ENCODE measurements around the gene TMEM167A. TPM values are rescaled to one million over a fixed set of nuclear protein-coding genes. Genes with fewer than 3 reads are reported as not detected.

The TMEM167A gene
- total and polyA plus RNA-seq, 2 donors (not counting 1 experiment from before 2014, with no cell fraction given) = 9.2 to 41.2 TPM

DNA sequence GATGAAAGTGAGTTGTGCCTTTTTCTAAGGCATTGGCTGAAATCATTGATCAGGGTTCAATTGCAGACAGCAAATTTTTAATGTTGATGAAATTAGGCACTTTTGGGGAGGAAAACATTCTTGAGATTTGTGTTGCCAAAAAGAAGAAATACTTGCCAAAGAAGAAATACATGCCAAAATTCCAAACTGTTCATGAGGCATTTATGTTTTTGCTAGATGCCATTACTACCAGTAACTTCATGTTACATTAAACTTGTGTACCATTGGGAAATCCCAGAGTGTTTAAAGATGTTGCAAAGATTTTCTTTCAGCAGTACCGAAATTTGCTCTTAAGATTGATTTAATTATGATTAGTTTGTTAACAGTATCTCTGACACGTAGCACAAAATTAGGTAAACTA is 7.1 kb upstream of the TMEM167A start:
- no peak overlapping the region for H3K27ac ChIP-seq (ENCODE audit: low read length in 2 of 2)
- intact Hi-C loops (cut with micrococcal nuclease) = no loop called here
- H3K27me3 ChIP-seq (replicated peaks in 1 of 4; ENCODE audit: control extremely low read depth in 1 of 4, control insufficient read depth in 3 of 4, insufficient read depth in 4 of 4, low read length in 3 of 4) = no peaks in the 10 kb centered on the region
- ChIA-PET POLR2A (no interaction called here), CTCF (interaction anchor here (1.3 kb wide), 1 partner anchor 10 kb away, joined by 3 read pairs; no protein-coding TSS in a partner anchor)
- H3K4me2 ChIP-seq (replicated peaks; ENCODE audit: low read depth, low read length, poor library complexity, severe bottlenecking) = no peak overlapping the region
- H3K9me3 ChIP-seq (ENCODE audit: control extremely low read depth in 1 of 3, control insufficient read depth in 2 of 3, insufficient read depth in 1 of 3, low read length in 2 of 3) = no peaks in the 10 kb centered on the region
- no peaks in the 10 kb centered on the region for H3K36me3 ChIP-seq (replicated peaks in 1 of 2; ENCODE audit: control extremely low read depth in 1 of 2, control insufficient read depth in 1 of 2, extremely low read depth in 1 of 2, insufficient read depth in 2 of 2, low read length in 1 of 2)
- H3K27ac Mint-ChIP-seq = no peak overlapping the region
- no peaks in the 10 kb centered on the region for H4K20me1 ChIP-seq (ENCODE audit: control insufficient read depth, insufficient read depth, low read length, poor library complexity, severe bottlenecking)
- no peak overlapping the region for H3K4me3 Mint-ChIP-seq
- H3K4me3 ChIP-seq (ENCODE audit: control extremely low read depth in 1 of 5, extremely low read depth in 1 of 5, insufficient read depth in 1 of 5, low read depth in 2 of 5, low read length in 4 of 5) = no peak overlapping the region
- no peaks in the 10 kb centered on the region for H3K27me3 Mint-ChIP-seq
- H3K9ac ChIP-seq (ENCODE audit: low read length) = no peak overlapping the region
- peaks cover 54% of the 10 kb centered on the region for H3K79me2 ChIP-seq (ENCODE audit: control insufficient read depth, insufficient read depth, low read length)
- H3K4me1 ChIP-seq (ENCODE audit: control insufficient read depth in 2 of 2, insufficient read depth in 2 of 2, low read length in 2 of 2) = no peaks in the 10 kb centered on the region
- TF ChIP-seq EZH2 (IDR thresholded peaks at IDR 0.05; ENCODE audit: borderline replicate concordance, insufficient read depth, low read depth, low read length, poor library complexity, severe bottlenecking) (no peak), CTCF (IDR thresholded peaks at IDR 0.05) (no peak)
- no peak overlapping the region for H2AFZ ChIP-seq (ENCODE audit: insufficient read depth, low read depth, low read length, poor library complexity, severe bottlenecking)
- H3K4me1 Mint-ChIP-seq = no peaks in the 10 kb centered on the region
- H3K9me3 Mint-ChIP-seq (ENCODE audit: insufficient read depth) = no peaks in the 10 kb centered on the region
- no peak for ATAC-seq (ENCODE audit: low read depth)
- no CpG with 5 or more reads among the region's 2 CpGs for WGBS (ENCODE audit: insufficient coverage)
- DNase-seq = no peak

- H3K79me2 ChIP-seq (ENCODE audit: control insufficient read depth, insufficient read depth, low read length) = peaks cover 63% of the 10 kb centered on the region
- ChIA-PET POLR2A (no interaction called here), CTCF (no interaction called here)
- Mint-ChIP-seq H3K4me3 (no peak overlapping the region), H3K27ac (no peak overlapping the region), H3K4me1 (peaks cover 10% of the 10 kb centered on the region), H3K27me3 (no peaks in the 10 kb centered on the region), H3K9me3 (ENCODE audit: insufficient read depth) (no peaks in the 10 kb centered on the region)
- H3K4me3 ChIP-seq (ENCODE audit: control extremely low read depth in 1 of 5, extremely low read depth in 1 of 5, insufficient read depth in 1 of 5, low read depth in 2 of 5, low read length in 4 of 5) = no peak overlapping the region
- no peak overlapping the region for H3K27ac ChIP-seq (ENCODE audit: low read length in 2 of 2)
- no peaks in the 10 kb centered on the region for H4K20me1 ChIP-seq (ENCODE audit: control insufficient read depth, insufficient read depth, low read length, poor library complexity, severe bottlenecking)
- H3K27me3 ChIP-seq (replicated peaks in 1 of 4; ENCODE audit: control extremely low read depth in 1 of 4, control insufficient read depth in 3 of 4, insufficient read depth in 4 of 4, low read length in 3 of 4) = no peaks in the 10 kb centered on the region
- TF ChIP-seq CTCF (IDR thresholded peaks at IDR 0.05) = no peak
- TF ChIP-seq EZH2 (IDR thresholded peaks at IDR 0.05; ENCODE audit: borderline replicate concordance, insufficient read depth, low read depth, low read length, poor library complexity, severe bottlenecking) = no peak
- H3K36me3 ChIP-seq (replicated peaks in 1 of 2; ENCODE audit: control extremely low read depth in 1 of 2, control insufficient read depth in 1 of 2, extremely low read depth in 1 of 2, insufficient read depth in 2 of 2, low read length in 1 of 2) = no peaks in the 10 kb centered on the region
- no peak overlapping the region for H2AFZ ChIP-seq (ENCODE audit: insufficient read depth, low read depth, low read length, poor library complexity, severe bottlenecking)
- H3K9ac ChIP-seq (ENCODE audit: low read length) = no peak overlapping the region
- peaks cover 5 to 8% of the 10 kb centered on the region in 2 donors for H3K4me1 ChIP-seq (ENCODE audit: control insufficient read depth in 2 of 2, insufficient read depth in 2 of 2, low read length in 2 of 2)
- intact Hi-C loops (cut with micrococcal nuclease) = no loop called here
- H3K4me2 ChIP-seq (replicated peaks; ENCODE audit: low read depth, low read length, poor library complexity, severe bottlenecking) = no peak overlapping the region
- H3K9me3 ChIP-seq (ENCODE audit: control extremely low read depth in 1 of 3, control insufficient read depth in 2 of 3, insufficient read depth in 1 of 3, low read length in 2 of 3) = no peaks in the 10 kb centered on the region
- ATAC-seq (ENCODE audit: low read depth) = no peak
- DNase-seq = no peak
Observed at GRCh38 chr5:83082750-83083149, 5.6 kb upstream of the TMEM167A start.
